Chondrocyte (in vitro differentiated cells): Measurements from ENCODE around the gene BRD7. TPM values are rescaled to one million over a fixed set of nuclear protein-coding genes. Genes with fewer than 3 reads are reported as not detected.

Experiments
- DNase-seq: peaks from one replicate; pipeline ENCODE4 v3.0.0; 2021; ENCODE audit warnings: mixed read lengths, low spot score
- H3K27ac Mint-ChIP-seq: one replicate; pipeline ENCODE4 v1.8.0; 2021; ENCODE audit warnings: mild to moderate bottlenecking, moderate library complexity, mixed read lengths; ENCODE audit not compliant: unreplicated experiment
- H3K27me3 Mint-ChIP-seq: 2 replicates; pipeline ENCODE4 v1.8.0; 2021; ENCODE audit warnings: low read depth, mixed read lengths
- H3K36me3 Mint-ChIP-seq: 2 replicates; pipeline ENCODE4 v1.8.0; 2021; ENCODE audit warnings: low read depth, mixed read lengths
- H3K4me1 Mint-ChIP-seq: 2 replicates; pipeline ENCODE4 v1.8.0; 2021; ENCODE audit warnings: low read depth, mild to moderate bottlenecking, mixed read lengths
- H3K4me3 Mint-ChIP-seq: one replicate; pipeline ENCODE4 v1.8.0; 2021; ENCODE audit warnings: mild to moderate bottlenecking, moderate library complexity, mixed read lengths; ENCODE audit not compliant: unreplicated experiment
- H3K9me3 Mint-ChIP-seq: 2 replicates; pipeline ENCODE4 v1.8.0; 2021; ENCODE audit warnings: low read depth, mixed read lengths
- total RNA-seq: library from RNA; stranded (reverse); gene quantifications from 3 replicates; pipeline ENCODE4 v1.2.1, GENCODE V29; 2021
- TF ChIP-seq, protein P1 (sequence below): fragments of 200-600 bp; sonication (generic); IDR thresholded peaks from 2 replicates; pipeline ENCODE4 v1.5.0; 2021; ENCODE audit warnings: antibody characterized with exemption, mild to moderate bottlenecking, moderate library complexity

BRD7 gene
- total RNA-seq, 1 donor from 2014 or later: 47.6 TPM

- Mint-ChIP-seq H3K36me3 (no peaks in the 10 kb centered on the region), H3K4me1 (no peaks in the 10 kb centered on the region), H3K9me3 (no peaks in the 10 kb centered on the region), H3K27me3 (peaks cover 3% of the 10 kb centered on the region), H3K27ac (no peak overlapping the region), H3K4me3 (no peak overlapping the region)
- TF ChIP-seq, protein P1, sequence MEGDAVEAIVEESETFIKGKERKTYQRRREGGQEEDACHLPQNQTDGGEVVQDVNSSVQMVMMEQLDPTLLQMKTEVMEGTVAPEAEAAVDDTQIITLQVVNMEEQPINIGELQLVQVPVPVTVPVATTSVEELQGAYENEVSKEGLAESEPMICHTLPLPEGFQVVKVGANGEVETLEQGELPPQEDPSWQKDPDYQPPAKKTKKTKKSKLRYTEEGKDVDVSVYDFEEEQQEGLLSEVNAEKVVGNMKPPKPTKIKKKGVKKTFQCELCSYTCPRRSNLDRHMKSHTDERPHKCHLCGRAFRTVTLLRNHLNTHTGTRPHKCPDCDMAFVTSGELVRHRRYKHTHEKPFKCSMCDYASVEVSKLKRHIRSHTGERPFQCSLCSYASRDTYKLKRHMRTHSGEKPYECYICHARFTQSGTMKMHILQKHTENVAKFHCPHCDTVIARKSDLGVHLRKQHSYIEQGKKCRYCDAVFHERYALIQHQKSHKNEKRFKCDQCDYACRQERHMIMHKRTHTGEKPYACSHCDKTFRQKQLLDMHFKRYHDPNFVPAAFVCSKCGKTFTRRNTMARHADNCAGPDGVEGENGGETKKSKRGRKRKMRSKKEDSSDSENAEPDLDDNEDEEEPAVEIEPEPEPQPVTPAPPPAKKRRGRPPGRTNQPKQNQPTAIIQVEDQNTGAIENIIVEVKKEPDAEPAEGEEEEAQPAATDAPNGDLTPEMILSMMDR: no peak
- no peak for DNase-seq
Observed at GRCh38 chr16:50400312-50400966, 31.7 kb upstream of the BRD7 start.

DNA sequence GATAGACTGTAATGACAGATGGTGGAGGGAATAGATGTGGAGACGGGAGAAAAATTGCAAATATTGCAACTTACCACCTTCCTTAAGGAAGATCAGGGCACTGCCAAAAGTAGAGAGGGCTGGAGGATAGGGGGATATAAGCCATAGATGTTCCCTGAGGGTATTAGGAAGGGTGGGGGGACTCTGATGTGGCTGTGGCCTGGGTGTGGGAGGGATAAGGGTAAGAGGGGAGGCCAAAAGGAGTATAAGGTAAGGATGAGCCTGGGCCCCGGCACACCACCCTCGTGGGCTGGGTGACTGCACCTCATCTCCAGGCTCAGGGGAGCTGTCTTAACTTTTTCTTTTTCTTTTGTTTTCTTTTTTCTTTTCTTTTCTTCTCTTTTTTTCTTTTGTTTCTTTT, 30.6 kb upstream of the BRD7 start:
- TF ChIP-seq, protein P1: no peak
- no peaks in the 10 kb centered on the region for H3K4me1 Mint-ChIP-seq
- no peak overlapping the region for H3K4me3 Mint-ChIP-seq
- H3K27me3 Mint-ChIP-seq: peaks cover 3% of the 10 kb centered on the region
- DNase-seq: no peak
- no peaks in the 10 kb centered on the region for H3K9me3 Mint-ChIP-seq
- H3K36me3 Mint-ChIP-seq: no peaks in the 10 kb centered on the region
- no peak overlapping the region for H3K27ac Mint-ChIP-seq

GRCh38 chr16:50398336-50398735, 29.5 kb upstream of the BRD7 start:
- no peaks in the 10 kb centered on the region for H3K4me1 Mint-ChIP-seq

GRCh38 chr16:50396761-50397535, 28.2 kb upstream of the BRD7 start:
- H3K4me3 Mint-ChIP-seq: no peak overlapping the region
- H3K4me1 Mint-ChIP-seq: no peaks in the 10 kb centered on the region
- H3K9me3 Mint-ChIP-seq: no peaks in the 10 kb centered on the region
- H3K36me3 Mint-ChIP-seq: no peaks in the 10 kb centered on the region
- peaks cover 6% of the 10 kb centered on the region for H3K27me3 Mint-ChIP-seq
- DNase-seq: no peak
- TF ChIP-seq, protein P1: no peak
- no peak overlapping the region for H3K27ac Mint-ChIP-seq

More at GRCh38 chr16:50398336-50398735, 29.5 kb upstream of the BRD7 start:
- Mint-ChIP-seq H3K36me3 (no peaks in the 10 kb centered on the region), H3K4me3 (no peak overlapping the region), H3K27ac (no peak overlapping the region), H3K27me3 (peaks cover 5% of the 10 kb centered on the region), H3K9me3 (no peaks in the 10 kb centered on the region)
- no peak for DNase-seq
- TF ChIP-seq, protein P1: no peak

DNA sequence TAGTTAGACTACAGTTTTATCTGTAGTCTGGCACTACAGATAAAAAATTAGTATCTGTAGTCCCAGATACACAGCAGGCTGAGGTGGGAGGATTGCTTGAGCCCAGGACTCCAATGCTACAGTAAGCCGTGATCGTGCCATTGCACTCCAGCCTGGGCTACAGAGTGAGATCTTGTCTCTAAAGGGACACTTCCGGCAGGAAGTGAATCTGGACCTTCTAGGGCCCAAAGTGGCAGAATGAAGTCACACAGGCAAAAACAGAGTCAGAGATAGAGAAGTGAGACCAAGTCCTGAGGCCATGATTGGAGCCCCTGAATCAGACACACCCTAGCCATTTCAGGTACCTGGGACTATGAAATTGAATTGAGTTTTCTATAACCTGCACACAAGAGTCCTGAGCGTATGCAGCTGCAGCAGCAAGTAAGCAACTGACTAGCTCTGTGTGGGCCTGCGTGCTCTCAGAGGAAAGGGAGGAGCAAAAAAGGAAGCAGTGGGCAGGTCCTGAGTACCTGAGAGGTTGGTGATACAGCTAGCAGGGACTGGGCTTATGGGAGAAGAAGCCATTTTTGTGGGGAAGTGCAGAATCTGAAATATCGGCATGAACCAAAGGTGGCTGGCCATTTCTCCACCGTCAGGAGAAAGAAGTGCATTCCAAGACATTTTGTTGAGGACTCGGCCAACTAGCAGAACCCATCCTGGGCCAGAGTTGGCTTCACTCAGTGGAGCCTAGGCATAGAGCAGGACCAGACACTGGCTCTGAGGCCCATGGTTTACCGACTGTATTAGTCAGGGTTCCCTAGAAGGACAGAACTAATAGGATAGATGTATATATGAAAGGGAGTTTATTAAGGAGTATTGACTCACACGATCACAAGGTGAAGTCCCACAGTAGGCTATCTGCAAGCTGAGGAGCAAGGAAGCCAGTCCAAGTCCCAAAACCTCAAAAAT, 27.2 kb upstream of the BRD7 start:
- Mint-ChIP-seq H3K9me3 (no peaks in the 10 kb centered on the region), H3K27me3 (peaks cover 10% of the 10 kb centered on the region), H3K4me1 (no peaks in the 10 kb centered on the region), H3K36me3 (no peaks in the 10 kb centered on the region), H3K4me3 (no peak overlapping the region), H3K27ac (no peak overlapping the region)
- TF ChIP-seq, protein P1: no peak
- DNase-seq: no peak
